ENCODE results near the gene MAPK12.

DNA sequence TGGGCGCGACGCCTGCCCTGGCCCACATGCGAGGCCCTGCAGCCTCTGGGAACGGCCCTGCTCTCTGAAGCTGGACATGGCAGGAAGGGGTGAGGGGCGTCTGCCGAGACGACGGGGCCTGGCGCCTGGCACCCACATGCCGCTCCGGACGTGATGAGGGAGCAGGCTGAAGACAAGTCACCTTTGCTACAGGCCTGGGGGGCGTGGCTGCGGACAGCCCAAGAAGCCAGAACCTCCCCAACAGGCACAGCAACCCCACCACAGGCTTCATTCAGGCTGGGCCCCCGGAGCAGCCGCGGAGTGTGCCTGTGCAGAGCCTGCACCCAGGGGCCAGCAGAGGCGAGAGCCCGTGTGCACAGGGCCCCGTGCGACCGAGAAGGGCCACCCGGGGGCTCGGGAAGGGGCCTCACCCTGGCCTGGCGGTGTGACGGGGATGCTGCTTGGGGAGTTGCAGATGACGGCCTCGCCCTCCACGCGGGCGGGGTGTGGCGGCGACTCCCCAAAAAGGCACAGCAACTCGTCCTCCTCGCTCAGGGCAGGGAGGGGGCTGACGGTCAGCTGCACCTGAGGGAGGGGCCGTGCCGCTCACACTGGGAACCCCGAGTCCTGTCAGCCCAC lies 25.3 kb upstream of the MAPK12 start:
- TF ChIP-seq POLR2AphosphoS5 (IDR thresholded peaks at IDR 0.05): peak in 2 of 3 donors; percentile 24 to 60
- TF ChIP-seq POLR2A (IDR thresholded peaks at IDR 0.05): no peak
